ENCODE data around the gene DND1.
A peak's percentile ranks its signal among the peaks of the same experiment; 100 is the strongest.
"Not testable (repeated sequence)": the region's sequence is repeated elsewhere in the genome, so short reads cannot be mapped to it uniquely, and the experiment has no call there.

DND1 gene

GRCh38 chr5:140673187-140673976 is at the start of gene DND1:
Gene DND1 (minus strand): TSS chr5:140673576. CDS start chr5:140673542, 34 bp downstream.
- DNase-seq: no peak

- DNase-seq: not testable (repeated sequence)
Observed at GRCh38 chr5:140721395-140721794, 48.0 kb upstream of the DND1 start.

GRCh38 chr5:140720738-140721137 is 47.4 kb upstream of the DND1 start:
- DNase-seq: not testable (repeated sequence)

GRCh38 chr5:140718266-140718592 is 44.9 kb upstream of the DND1 start:
- no peak for DNase-seq

GRCh38 chr5:140716238-140716637 is 42.9 kb upstream of the DND1 start:
- not testable (repeated sequence) for DNase-seq

- no peak for DNase-seq
Observed at GRCh38 chr5:140713562-140714094, 40.3 kb upstream of the DND1 start.

GRCh38 chr5:140711794-140712193 is 38.4 kb upstream of the DND1 start:
- no peak for DNase-seq

GRCh38 chr5:140710899-140711552 is 37.6 kb upstream of the DND1 start:
- DNase-seq: peak; percentile 39

- DNase-seq: not testable (repeated sequence)
Observed at GRCh38 chr5:140708787-140709186, 35.4 kb upstream of the DND1 start.

- DNase-seq: no peak
Observed at GRCh38 chr5:140707812-140708211, 34.4 kb upstream of the DND1 start.

GRCh38 chr5:140700177-140701144 is 27.1 kb upstream of the DND1 start, which contains the start of gene ZMAT2:
Gene ZMAT2 (plus strand): TSS chr5:140700447. CDS start chr5:140700461, 14 bp downstream.
- DNase-seq: peak; percentile 92

- DNase-seq: no peak
Observed at GRCh38 chr5:140696891-140697492, 23.6 kb upstream of the DND1 start.

- no peak for DNase-seq
Observed at GRCh38 chr5:140694276-140694675, 20.9 kb upstream of the DND1 start.

- peak; percentile 82 for DNase-seq
Observed at GRCh38 chr5:140690941-140691924, 17.9 kb upstream of the DND1 start, which contains the start of the genes HARS1 and HARS2. Gene HARS1 (minus strand): TSS chr5:140691370. CDS start chr5:140691304, 66 bp downstream. Gene HARS2 (plus strand): TSS chr5:140691455. CDS start chr5:140691649, 194 bp downstream.

GRCh38 chr5:140690376-140690932 is 17.1 kb upstream of the DND1 start:
- DNase-seq: no peak

GRCh38 chr5:140678993-140679392 is 5.6 kb upstream of the DND1 start:
- DNase-seq: no peak

- no peak for DNase-seq
Observed at GRCh38 chr5:140677947-140678346, 4.6 kb upstream of the DND1 start.

- no peak for DNase-seq
Observed at GRCh38 chr5:140674629-140675028, 1.3 kb upstream of the DND1 start.

GRCh38 chr5:140674211-140674610 is 835 bp upstream of the DND1 start:
- DNase-seq: no peak

- no peak for DNase-seq
Observed at GRCh38 chr5:140672455-140673186, 755 bp downstream of the DND1 start.
